Right ventricle myocardium inferior (tissue), 1 donor: Measurements from ENCODE around the gene ACD. TPM values are rescaled to one million over a fixed set of nuclear protein-coding genes. Genes with fewer than 3 reads are reported as not detected.

Experiments used
- ATAC-seq: fragments of 200-7000 bp; cut with Tn5 transposase; one replicate; pipeline ENCODE4 v1.9.1; 2020; ENCODE audit warnings: mild to moderate bottlenecking, moderate library complexity
- DNase-seq: peaks from one replicate; pipeline ENCODE4 v3.0.0; 2021; ENCODE audit errors: missing footprints
- intact Hi-C: fragments of 100-400 bp; cut with DNase I; formaldehyde crosslinking; loops from one replicate; pipeline ENCODE4 v1.11.0; 2022
- total RNA-seq: library from RNA; stranded (reverse); fragmentation: NEBNext Ultra II Directional; extraction: Animal tissue kit (Norgen Biotek cat#: 25700); gene quantifications from one replicate; pipeline ENCODE4 v1.2.1, GENCODE V29; 2021
- donor health status: DM: no; HTN: yes; CAD: no; lungs with severe emphysema.

ACD gene
- total RNA-seq, 1 donor from 2014 or later = 9.7 TPM

- intact Hi-C loops = no loop called here
These were observed 46.3 kb downstream of the ACD start for GRCh38 chr16:67613808-67614207.

GRCh38 chr16:67608364-67608763 is 51.7 kb downstream of the ACD start:
- ATAC-seq = no peak
- no peak for DNase-seq
- intact Hi-C loops = no loop called here

More at GRCh38 chr16:67613808-67614207, 46.3 kb downstream of the ACD start:
- no peak for ATAC-seq
- DNase-seq = no peak

Other genes with a start within 250 kb of the ACD start
- gene ZDHHC1, start 243.8 kb downstream of the ACD start, total RNA-seq = 2.9 TPM
- 0.81 TPM for gene HSD11B2, start 229.1 kb downstream of the ACD start, total RNA-seq
- 67.7 TPM for gene ATP6V0D1, start 179.1 kb downstream of the ACD start, total RNA-seq
- gene AGRP, start 176.7 kb downstream of the ACD start, total RNA-seq = not detected
- gene RIPOR1, start 131.4 kb downstream of the ACD start, total RNA-seq = 68.4 TPM
- gene CTCF, start 97.7 kb downstream of the ACD start, total RNA-seq = 28.2 TPM
- 0.30 TPM for gene CARMIL2, start 15.1 kb downstream of the ACD start, total RNA-seq
- gene PARD6A, start 700 bp upstream of the ACD start, total RNA-seq = 3.7 TPM
- 9.9 TPM for gene ENKD1, start 6.5 kb upstream of the ACD start, total RNA-seq
- gene C16orf86, start 6.6 kb upstream of the ACD start, total RNA-seq = 3.0 TPM
- 9.0 TPM for gene GFOD2, start 59.1 kb upstream of the ACD start, total RNA-seq
- 11.1 TPM for gene RANBP10, start 146.3 kb upstream of the ACD start, total RNA-seq
- 0.41 TPM for gene TSNAXIP1, start 146.6 kb upstream of the ACD start, total RNA-seq
- 32.3 TPM for gene THAP11, start 182.1 kb upstream of the ACD start, total RNA-seq
- 86.6 TPM for gene NUTF2, start 186.7 kb upstream of the ACD start, total RNA-seq
- gene CENPT, start 187.4 kb upstream of the ACD start, total RNA-seq = 21.3 TPM
- 35.4 TPM for gene EDC4, start 212.8 kb upstream of the ACD start, total RNA-seq
- 0.54 TPM for gene NRN1L, start 224.6 kb upstream of the ACD start, total RNA-seq
- 18.1 TPM for gene PSKH1, start 233.0 kb upstream of the ACD start, total RNA-seq